MG63 (cell line): ENCODE measurements around the gene CGREF1. TPM values are rescaled to one million over a fixed set of nuclear protein-coding genes. Genes with fewer than 3 reads are reported as not detected.
"Not testable (repeated sequence)": the region's sequence is repeated elsewhere in the genome, so short reads cannot be mapped to it uniquely, and the experiment has no call there.

ENCODE experiments used
- DNase-seq: peaks from one replicate; pipeline ENCODE4 v3.0.0-alpha.2; 2020
- H3K27me3 ChIP-seq: fragments of 250-450 bp; sonication (Bioruptor Pico); 2 replicates; pipeline ENCODE4 v1.5.1; 2020; ENCODE audit warnings: mild to moderate bottlenecking, moderate library complexity
- H3K36me3 ChIP-seq: fragments of 250-450 bp; sonication (Bioruptor Pico); 2 replicates; pipeline ENCODE4 v1.5.1; 2020; ENCODE audit warnings: mild to moderate bottlenecking, moderate library complexity
- H3K4me3 ChIP-seq: fragments of 250-450 bp; sonication (Bioruptor Pico); 2 replicates; pipeline ENCODE4 v1.5.1; 2020; ENCODE audit warnings: mild to moderate bottlenecking, moderate library complexity
- H3K9me3 ChIP-seq: fragments of 250-450 bp; sonication (Bioruptor Pico); 2 replicates; pipeline ENCODE4 v1.5.1; 2020; ENCODE audit warnings: mild to moderate bottlenecking, moderate library complexity
- total RNA-seq: library from RNA; depleted of rRNA; stranded (reverse); fragments of >200 nt; shearing (Covaris generic); gene quantifications from 2 replicates; pipeline ENCODE4 v1.2.3, GENCODE V29; 2014; ENCODE audit warnings: low replicate concordance

CGREF1 gene
- total RNA-seq, 1 experiment from 2014 or later = 29.1 TPM

DNA sequence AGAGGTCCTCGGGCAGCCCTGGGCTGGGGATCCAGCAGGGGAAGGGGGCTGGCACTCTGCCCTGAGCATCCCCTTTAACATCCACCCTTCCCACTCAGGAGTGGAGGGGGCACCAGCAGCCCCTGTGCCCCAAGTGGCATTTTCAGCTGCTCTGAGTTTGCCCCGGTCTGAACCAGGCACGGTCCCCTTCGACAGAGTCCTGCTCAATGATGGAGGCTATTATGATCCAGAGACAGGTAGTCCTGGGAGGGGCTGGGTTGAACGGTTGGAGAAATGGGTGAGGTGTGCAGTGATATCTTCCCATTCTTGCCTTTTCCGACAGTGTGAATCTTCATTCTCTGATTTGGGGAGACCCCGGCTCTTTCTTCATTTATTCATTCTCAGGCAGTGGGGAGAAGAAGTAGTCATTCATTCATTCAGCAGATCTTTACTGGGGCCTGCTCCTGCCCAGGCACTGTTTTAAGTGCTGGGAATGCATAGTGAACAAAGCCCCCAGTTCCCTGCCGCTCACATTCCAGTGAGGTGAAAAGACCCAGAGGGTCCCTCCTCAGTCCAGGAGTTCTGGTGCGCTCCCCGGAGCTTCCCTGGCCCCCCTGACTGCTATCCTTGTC, 33.8 kb downstream of the CGREF1 start:
- no peak for DNase-seq
- peak overlapping the region; percentile 57; the same call in 1 of the 2 replicates for H3K4me3 ChIP-seq
- H3K36me3 ChIP-seq = peaks cover 24% of the 10 kb centered on the region
- no peaks in the 10 kb centered on the region for H3K27me3 ChIP-seq
- no peaks in the 10 kb centered on the region for H3K9me3 ChIP-seq

DNA sequence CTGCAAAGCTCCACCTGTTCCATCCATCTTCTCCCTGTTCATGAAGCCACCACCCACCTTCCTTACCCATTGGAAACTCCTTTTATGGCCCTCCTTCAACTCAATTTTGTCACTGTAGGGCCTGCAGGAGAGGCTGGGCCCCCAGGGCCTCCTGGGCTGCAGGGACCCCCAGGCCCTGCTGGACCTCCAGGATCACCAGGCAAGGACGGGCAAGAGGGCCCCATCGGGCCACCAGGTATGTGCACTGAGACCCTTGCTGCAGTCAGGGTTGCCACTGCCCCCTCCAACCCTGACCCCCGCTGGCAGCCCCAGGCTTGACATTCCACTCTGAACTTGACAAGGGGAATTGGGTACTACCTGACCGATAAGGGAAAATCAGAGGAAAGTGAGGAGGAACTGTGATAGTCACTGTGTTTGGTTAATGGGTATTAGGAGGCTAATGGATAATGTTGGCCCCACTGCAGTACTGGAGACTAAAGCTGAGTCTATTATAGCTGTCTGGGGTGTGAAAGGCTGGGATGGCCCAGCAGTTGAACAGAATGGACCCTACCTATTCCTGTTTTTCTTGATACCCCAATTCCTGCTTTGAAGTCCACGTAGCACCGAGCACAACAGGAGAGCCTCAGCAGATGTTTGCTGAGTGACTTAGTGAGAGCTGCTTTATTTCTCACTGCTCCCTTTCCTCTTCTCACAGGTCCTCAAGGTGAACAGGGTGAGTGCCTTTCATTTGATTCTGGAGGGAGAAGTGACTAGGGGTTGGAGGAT, 34.4 kb downstream of the CGREF1 start:
- no peaks in the 10 kb centered on the region for H3K27me3 ChIP-seq
- no peak for DNase-seq
- H3K4me3 ChIP-seq = no peak overlapping the region
- no peaks in the 10 kb centered on the region for H3K9me3 ChIP-seq
- peaks cover 24% of the 10 kb centered on the region for H3K36me3 ChIP-seq

DNA sequence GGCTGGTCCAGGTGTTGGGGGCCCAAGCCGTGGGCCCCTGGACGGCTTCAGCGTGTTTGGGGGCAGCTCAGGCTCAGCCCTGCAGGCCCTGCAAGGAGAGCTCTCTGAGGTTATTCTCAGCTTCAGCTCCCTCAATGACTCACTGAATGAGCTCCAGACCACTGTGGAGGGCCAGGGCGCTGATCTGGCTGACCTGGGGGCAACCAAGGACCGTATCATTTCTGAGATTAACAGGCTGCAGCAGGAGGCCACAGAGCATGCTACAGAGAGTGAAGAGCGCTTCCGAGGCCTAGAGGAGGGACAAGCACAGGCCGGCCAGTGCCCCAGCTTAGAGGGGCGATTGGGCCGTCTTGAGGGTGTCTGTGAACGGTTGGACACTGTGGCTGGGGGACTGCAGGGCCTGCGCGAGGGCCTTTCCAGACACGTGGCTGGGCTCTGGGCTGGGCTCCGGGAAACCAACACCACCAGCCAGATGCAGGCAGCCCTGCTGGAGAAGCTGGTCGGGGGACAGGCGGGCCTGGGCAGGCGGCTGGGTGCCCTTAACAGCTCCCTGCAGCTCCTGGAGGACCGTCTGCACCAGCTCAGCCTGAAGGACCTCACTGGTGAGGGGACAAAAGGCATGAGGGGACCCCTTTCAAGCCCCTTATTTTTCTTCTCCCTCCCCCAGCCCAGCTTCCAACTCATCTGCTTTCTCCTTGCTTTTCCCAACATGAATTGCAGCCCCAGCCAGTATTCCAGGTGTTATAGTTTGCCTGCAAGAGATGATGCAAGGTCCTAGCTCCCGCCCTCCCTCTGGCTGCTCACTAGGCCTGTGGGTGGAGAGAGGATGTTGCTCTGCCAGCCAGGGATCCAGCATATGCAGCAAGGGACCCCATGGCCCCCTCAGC, 35.3 kb downstream of the CGREF1 start:
- no peak for DNase-seq
- H3K36me3 ChIP-seq = peaks cover 24% of the 10 kb centered on the region
- H3K9me3 ChIP-seq = no peaks in the 10 kb centered on the region
- no peak overlapping the region for H3K4me3 ChIP-seq
- H3K27me3 ChIP-seq = no peaks in the 10 kb centered on the region

DNA sequence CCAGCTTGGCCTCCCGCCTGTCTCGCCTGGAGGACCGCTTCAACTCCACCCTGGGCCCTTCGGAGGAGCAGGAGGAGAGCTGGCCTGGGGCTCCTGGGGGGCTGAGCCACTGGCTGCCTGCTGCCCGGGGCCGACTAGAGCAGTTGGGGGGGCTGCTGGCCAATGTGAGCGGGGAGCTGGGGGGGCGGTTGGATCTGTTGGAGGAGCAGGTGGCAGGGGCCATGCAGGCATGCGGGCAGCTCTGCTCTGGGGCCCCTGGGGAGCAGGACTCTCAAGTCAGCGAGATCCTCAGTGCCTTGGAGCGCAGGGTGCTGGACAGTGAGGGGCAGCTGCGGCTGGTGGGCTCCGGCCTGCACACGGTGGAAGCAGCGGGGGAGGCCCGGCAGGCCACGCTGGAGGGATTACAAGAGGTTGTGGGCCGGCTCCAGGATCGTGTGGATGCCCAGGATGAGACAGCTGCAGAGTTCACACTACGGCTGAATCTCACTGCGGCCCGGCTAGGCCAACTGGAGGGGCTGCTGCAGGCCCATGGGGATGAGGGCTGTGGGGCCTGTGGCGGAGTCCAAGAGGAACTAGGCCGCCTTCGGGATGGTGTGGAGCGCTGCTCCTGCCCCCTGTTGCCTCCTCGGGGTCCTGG, 36.0 kb downstream of the CGREF1 start:
- no peaks in the 10 kb centered on the region for H3K9me3 ChIP-seq
- H3K36me3 ChIP-seq = peaks cover 24% of the 10 kb centered on the region
- no peak overlapping the region for H3K4me3 ChIP-seq
- no peaks in the 10 kb centered on the region for H3K27me3 ChIP-seq
- no peak for DNase-seq

DNA sequence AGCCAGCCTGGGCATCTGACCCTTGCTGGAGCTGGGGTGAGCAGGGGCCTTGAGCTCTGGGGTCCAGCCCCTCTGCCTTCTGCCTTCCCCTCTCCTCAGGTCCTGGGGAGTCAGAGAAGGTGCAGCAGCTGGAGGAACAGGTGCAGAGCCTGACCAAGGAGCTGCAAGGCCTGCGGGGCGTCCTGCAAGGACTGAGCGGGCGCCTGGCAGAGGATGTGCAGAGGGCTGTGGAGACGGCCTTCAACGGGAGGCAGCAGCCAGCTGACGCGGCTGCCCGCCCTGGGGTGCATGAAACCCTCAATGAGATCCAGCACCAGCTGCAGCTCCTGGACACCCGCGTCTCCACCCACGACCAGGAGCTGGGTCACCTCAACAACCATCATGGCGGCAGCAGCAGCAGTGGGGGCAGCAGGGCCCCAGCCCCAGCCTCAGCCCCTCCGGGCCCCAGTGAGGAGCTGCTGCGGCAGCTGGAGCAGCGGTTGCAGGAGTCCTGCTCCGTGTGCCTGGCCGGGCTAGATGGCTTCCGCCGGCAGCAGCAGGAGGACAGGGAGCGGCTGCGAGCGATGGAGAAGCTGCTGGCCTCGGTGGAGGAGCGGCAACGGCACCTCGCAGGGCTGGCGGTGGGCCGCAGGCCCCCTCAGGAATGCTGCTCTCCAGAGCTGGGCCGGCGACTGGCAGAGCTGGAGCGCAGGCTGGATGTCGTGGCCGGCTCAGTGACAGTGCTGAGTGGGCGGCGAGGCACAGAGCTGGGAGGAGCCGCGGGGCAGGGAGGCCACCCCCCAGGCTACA, 36.8 kb downstream of the CGREF1 start:
- H3K9me3 ChIP-seq = no peaks in the 10 kb centered on the region
- no peak for DNase-seq
- H3K4me3 ChIP-seq = no peak overlapping the region

DNA sequence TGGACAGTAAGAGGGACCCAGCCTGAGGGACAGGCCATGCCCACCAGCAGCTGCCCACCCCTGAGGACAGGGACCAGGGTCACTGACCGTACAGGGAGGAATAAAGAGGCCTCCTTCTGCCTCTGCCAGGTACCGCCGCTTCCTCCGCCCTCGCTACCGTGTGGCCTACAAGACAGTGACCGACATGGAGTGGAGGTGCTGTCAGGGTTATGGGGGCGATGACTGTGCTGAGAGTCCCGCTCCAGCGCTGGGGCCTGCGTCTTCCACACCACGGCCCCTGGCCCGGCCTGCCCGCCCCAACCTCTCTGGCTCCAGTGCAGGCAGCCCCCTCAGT, 38.4 kb downstream of the CGREF1 start:
- no peak for DNase-seq
- peak overlapping the region; percentile 56 for H3K4me3 ChIP-seq
- H3K9me3 ChIP-seq = no peaks in the 10 kb centered on the region
- no peaks in the 10 kb centered on the region for H3K27me3 ChIP-seq
- H3K36me3 ChIP-seq = peaks cover 24% of the 10 kb centered on the region

More for the DNA sequence above, 36.8 kb downstream of the CGREF1 start:
- Histone ChIP-seq H3K27me3 (no peaks in the 10 kb centered on the region), H3K36me3 (peaks cover 24% of the 10 kb centered on the region)

DNA sequence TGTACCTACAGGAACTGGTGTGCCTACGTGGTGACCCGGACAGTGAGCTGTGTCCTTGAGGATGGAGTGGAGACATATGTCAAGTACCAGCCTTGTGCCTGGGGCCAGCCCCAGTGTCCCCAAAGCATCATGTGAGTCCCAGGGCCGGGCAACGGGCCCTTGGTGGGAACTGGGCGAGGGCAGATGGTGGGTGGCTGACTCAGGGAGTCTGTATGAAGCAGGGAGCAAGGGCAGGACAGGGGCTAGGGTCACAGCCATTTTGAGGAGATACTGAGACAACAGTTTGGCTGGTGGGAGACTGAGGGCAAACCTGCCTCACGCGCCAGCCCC, 38.8 kb downstream of the CGREF1 start:
- Histone ChIP-seq H3K27me3 (no peaks in the 10 kb centered on the region), H3K4me3 (peak overlapping the region; percentile 56), H3K9me3 (no peaks in the 10 kb centered on the region), H3K36me3 (peaks cover 20% of the 10 kb centered on the region)
- DNase-seq = peak; percentile 23

DNA sequence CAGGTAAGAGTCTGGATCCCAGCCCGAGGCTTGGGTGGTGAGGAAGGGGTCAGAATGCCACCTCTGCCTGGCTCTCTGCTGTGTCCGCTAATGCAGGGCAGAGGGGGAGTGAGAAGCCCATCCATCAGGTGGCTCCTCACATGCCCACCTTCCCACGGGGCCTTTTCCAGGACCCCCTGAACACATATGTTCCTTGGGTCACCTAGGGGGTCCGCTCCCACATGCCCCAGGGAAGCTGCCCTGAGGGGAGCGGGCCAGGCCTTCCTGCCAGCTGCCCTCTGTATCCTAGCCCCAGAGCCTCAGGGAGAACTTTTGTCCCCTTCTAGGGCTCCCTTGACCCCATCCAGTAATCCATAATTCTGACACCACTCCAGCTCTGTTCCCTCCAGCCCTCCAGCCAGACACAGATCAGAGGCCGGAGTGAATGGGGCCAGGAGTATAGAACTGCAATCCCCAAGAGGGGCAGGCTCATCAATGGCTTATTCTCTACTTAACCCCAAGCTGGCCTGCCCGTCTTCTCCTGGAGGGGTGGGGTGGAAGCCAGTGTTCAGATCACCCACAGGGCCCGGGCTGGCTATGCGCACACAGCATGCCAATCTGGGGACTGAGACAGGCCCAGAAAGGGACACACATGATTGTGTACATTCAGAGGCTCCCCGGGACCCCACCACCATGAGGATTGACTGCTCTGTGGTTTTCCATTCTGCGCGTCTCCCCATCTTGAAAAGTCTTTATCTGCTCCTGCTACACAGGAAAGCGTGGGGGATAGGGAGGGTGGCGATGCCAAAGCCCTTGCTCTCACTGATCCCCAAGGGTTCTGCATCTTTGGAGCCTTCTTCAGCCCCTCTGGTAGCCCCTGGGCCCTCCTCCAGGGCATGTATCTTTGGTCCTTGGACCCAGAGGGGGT, 39.4 kb downstream of the CGREF1 start:
- DNase-seq = no peak
- Histone ChIP-seq H3K9me3 (no peaks in the 10 kb centered on the region), H3K4me3 (peak overlapping the region; percentile 56), H3K36me3 (peaks cover 17% of the 10 kb centered on the region), H3K27me3 (no peaks in the 10 kb centered on the region)

DNA sequence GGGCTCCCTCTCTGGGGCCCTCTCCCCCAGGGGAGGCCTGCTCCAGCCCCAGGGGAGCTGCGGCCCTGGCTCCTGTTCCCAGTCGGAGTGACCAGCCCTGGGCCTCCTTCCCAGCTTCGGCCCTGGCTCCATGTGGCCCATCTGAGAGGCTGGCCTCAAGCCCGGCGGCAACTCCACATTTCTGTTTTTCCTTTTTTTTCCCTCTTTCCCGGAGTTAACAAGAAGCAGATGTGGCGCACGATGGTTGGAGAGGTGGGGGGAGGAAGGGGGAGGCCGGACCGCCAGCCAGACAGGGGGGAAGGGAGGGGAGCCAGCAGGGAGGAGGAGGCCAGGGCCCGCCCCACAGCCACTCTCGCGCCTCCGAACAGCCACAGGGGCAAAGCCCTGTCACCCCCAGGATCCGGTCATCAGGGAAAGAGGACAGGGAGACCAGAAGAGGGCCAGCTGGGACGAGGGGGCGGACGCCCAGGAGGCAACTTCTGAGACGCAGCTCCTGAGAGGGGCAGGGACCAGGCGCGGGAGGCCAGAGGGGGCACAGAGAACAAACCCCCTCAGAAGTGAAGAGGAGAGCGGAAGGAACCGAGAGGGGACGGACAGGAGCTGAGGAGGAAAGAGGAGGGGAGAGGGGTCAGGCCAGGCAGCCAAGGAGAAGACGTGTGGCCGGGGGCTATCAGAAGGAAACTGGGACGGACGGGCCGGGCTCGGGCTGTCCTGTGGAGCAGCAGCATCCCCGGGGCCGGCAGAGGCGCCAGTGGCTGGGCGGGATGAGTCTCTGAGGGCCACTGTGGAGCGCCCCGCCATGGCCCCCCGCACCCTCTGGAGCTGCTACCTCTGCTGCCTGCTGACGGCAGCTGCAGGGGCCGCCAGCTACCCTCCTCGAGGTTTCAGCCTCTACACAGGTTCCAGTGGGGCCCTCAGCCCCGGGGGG, 40.4 kb downstream of the CGREF1 start, which contains the start of gene EMILIN1:
EMILIN1 (plus strand) TSS at position 349 of the 928 bp plus-strand sequence; CDS start at position 800, 451 bp downstream.
- Histone ChIP-seq H3K9me3 (no peaks in the 10 kb centered on the region), H3K36me3 (peaks cover 17% of the 10 kb centered on the region), H3K4me3 (peak within 1 kb of the TSS; percentile 56), H3K27me3 (no peaks in the 10 kb centered on the region)
- DNase-seq = peak; percentile 90

DNA sequence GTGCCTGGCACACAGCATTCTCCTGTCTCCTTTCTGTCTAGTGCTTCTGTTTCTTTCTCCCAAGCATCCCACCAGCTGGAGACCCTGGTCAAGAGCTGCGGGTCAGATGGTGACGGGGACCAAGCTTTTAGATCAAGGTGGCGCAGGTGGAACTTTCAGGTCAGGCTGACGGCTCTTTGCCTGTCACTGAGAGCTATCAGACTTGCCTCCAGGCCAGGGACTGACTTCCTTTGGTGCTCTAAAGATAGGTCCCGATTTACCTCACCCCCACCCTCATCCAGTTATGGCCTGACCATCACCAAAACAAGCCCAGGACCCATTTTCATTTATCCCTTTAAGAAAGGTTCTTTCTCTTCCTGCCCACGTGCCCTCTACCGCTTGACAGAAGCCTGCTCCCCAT, 41.7 kb downstream of the CGREF1 start:
- Histone ChIP-seq H3K9me3 (no peaks in the 10 kb centered on the region), H3K27me3 (no peaks in the 10 kb centered on the region), H3K4me3 (no peak overlapping the region), H3K36me3 (peaks cover 15% of the 10 kb centered on the region)
- DNase-seq = no peak

DNA sequence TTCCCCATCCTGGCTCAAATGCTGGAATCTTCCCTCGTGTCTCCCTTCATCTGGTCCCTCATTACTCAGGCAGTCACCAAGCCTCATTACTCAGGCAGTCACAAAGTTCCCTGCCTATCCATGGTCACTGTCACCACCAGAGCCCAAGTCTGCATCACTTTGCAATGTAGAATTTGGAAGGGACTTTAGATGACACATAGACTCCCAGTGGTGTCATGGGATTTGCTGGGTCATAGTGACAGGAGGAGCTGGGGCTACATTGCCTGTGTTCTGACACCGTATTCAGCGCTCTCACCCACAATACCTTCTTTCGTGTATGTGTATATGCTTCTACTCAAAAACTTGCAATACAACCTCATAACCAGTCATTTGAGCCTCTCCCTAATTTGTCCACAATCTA, 42.6 kb downstream of the CGREF1 start:
- Histone ChIP-seq H3K9me3 (no peaks in the 10 kb centered on the region), H3K27me3 (no peaks in the 10 kb centered on the region), H3K36me3 (peaks cover 8% of the 10 kb centered on the region), H3K4me3 (no peak overlapping the region)
- DNase-seq = no peak

DNA sequence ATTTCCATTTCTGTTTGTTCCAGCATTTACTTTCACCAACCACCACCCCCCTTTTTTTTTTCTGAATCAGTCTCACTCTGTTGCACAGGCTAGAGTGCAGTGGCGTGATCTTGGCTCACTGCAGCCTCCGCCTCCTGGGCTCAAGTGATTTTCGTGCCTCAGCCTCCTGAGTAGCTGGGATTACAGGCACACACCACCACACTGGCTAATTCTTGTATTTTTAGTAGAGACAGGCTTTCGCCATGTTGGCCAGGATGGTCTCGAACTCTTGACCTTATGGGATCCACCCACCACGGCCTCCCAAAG, 43.4 kb downstream of the CGREF1 start:
- H3K36me3 ChIP-seq, DNase-seq, H3K27me3 ChIP-seq, H3K4me3 ChIP-seq, H3K9me3 ChIP-seq: not testable (repeated sequence)

DNA sequence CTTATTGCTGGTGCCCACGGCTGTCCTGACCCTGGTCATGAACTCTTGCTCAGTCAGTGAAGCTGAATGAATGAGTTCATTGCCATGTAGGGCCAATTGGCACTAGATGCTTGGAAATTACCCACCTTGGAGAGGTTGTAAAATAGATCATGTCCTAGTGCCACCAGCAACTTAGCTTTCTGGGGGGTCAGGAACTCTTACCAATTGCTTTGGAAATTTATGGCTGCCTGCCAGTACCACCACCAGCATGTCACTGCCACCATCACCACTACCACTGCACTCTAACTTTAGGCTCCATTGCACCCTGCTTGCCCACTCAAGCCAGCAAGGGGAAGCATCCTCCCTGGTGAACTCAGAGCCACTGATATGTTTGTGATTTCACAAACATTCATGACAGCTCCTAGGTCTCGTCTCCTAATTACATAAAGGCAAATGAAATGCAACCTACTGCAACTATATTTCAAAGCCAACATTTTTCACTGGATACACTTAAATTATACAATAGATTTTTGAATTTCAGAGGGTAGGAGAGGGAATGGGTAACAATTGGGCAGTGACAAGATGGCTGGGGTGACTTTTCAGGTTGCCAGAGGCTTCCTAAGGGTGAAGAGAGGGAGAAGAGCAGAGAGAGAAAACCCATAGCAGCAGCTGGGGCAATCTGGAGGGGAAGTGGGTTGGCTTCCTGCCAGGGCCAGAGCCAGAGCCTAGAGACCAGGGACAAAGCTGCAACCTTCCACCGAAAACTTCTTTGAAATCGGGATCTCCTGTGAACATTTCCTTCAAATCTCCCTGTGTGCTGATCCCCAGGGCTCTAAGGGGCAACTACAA, 44.0 kb downstream of the CGREF1 start:
- no peak for DNase-seq
- H3K4me3 ChIP-seq = no peak overlapping the region

DNA sequence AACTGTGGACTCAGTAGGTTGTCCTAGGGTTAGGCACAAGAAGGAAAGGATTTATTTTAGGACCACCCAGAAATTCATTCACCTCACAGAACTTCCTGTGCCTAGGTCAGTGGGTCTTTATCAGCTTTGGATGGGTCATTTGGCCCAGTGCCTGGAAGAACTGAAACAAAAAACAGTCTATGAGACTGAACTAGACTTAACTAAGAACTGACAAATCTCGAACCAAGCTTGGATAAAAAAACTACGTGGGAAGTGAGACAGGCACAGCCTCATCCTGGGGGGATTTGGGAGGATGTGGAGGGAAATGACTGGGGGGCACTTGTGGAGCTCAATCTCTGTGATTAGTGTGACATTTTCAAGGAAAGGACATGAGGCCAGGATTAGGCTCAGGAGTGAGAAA, 45.1 kb downstream of the CGREF1 start:
- DNase-seq = no peak
- Histone ChIP-seq H3K4me3 (no peak overlapping the region), H3K9me3 (no peaks in the 10 kb centered on the region), H3K36me3 (peaks cover 20% of the 10 kb centered on the region), H3K27me3 (no peaks in the 10 kb centered on the region)

More for the DNA sequence above, 44.0 kb downstream of the CGREF1 start:
- no peaks in the 10 kb centered on the region for H3K27me3 ChIP-seq
- H3K9me3 ChIP-seq = no peaks in the 10 kb centered on the region
- peaks cover 8% of the 10 kb centered on the region for H3K36me3 ChIP-seq
